Mucosa of descending colon (tissue), 3 donors: ENCODE measurements around the gene RABEP1. TPM values are rescaled to one million over a fixed set of nuclear protein-coding genes. Genes with fewer than 3 reads are reported as not detected.
A peak's percentile ranks its signal among the peaks of the same experiment; 100 is the strongest.

Experiments used
- ATAC-seq: fragments of 200-7000 bp; cut with Tn5 transposase; one replicate; pipeline ENCODE4 v1.9.1; 2020; ENCODE audit warnings: mild to moderate bottlenecking, moderate library complexity
- DNase-seq, 3 donors: peaks; one replicate each; pipeline ENCODE4 v3.0.0-alpha.2; 2020
- H3K36me3 ChIP-seq: fragments of 200-600 bp; one replicate; pipeline ENCODE4 v1.8.0; 2021; ENCODE audit warnings: low read depth, mild to moderate bottlenecking
- H3K4me1 ChIP-seq: fragments of 200-600 bp; one replicate; pipeline ENCODE4 v1.8.0; 2021; ENCODE audit warnings: low read depth, mild to moderate bottlenecking
- H3K4me3 ChIP-seq: fragments of 200-600 bp; one replicate; pipeline ENCODE4 v1.8.0; 2021; ENCODE audit warnings: mild to moderate bottlenecking
- H3K9me3 ChIP-seq: fragments of 200-600 bp; one replicate; pipeline ENCODE4 v1.8.0; 2021; ENCODE audit warnings: mild to moderate bottlenecking
- CTCF ChIP-seq: fragments of 200-600 bp; IDR thresholded peaks from one replicate; pipeline ENCODE4 v1.8.0; 2022; ENCODE audit warnings: antibody characterized with exemption, mild to moderate bottlenecking
- intact Hi-C, 2 donors: fragments of 100-400 bp; cut with DNase I in 1 of 2; cut with micrococcal nuclease in 1 of 2; formaldehyde crosslinking; loops; one replicate each; pipeline versions ENCODE4 v1.11.0 to v1.11.1; 2022; cut with DNase I, micrococcal nuclease
- total RNA-seq, 3 donors: library from RNA; stranded (reverse); fragmentation: NEBNext Ultra II Directional in 2 of 3; extraction: Animal tissue kit (Norgen Biotek cat#: 25700) in 2 of 3; gene quantifications; one replicate each; pipeline versions ENCODE4 v1.2.1 to v1.2.4, GENCODE V29; 2021 to 2023
- donor health status: DM: no; HTN: no; CAD: no; lungs with moderate emphysema.
- donor health status: DM: no; HTN: no; CAD: no.
- donor health status: DM: no; HTN: yes; CAD: no.

Gene RABEP1
- total RNA-seq, 3 donors from 2014 or later, result 24.9 to 53.4 (median 30.7) TPM

- H3K4me3 ChIP-seq, result no peak overlapping the region
- H3K9me3 ChIP-seq, result no peaks in the 10 kb centered on the region
- no peak for TF ChIP-seq CTCF
- no peak for DNase-seq
- H3K36me3 ChIP-seq, result peaks cover 4% of the 10 kb centered on the region
- H3K4me1 ChIP-seq, result no peaks in the 10 kb centered on the region
- intact Hi-C loops, result no loop called here
- ATAC-seq, result no peak
Observed at GRCh38 chr17:5399767-5400166, 117.7 kb downstream of the RABEP1 start.

GRCh38 chr17:5405400-5405799 is 123.3 kb downstream of the RABEP1 start:
- peak; percentile 65 for ATAC-seq
- no peak overlapping the region for H3K4me3 ChIP-seq
- no peaks in the 10 kb centered on the region for H3K4me1 ChIP-seq
- TF ChIP-seq CTCF, result no peak
- intact Hi-C loops, result no loop called here
- H3K9me3 ChIP-seq, result no peaks in the 10 kb centered on the region
- peak in 1 of 3 donors; percentile 11 for DNase-seq
- H3K36me3 ChIP-seq, result peaks cover 8% of the 10 kb centered on the region

- intact Hi-C loops, result no loop called here
- peaks cover under 1% of the 10 kb centered on the region for H3K4me1 ChIP-seq
- H3K9me3 ChIP-seq, result no peaks in the 10 kb centered on the region
- DNase-seq (no peak), ATAC-seq (no peak)
- no peak overlapping the region for H3K4me3 ChIP-seq
- H3K36me3 ChIP-seq, result peaks cover 8% of the 10 kb centered on the region
- TF ChIP-seq CTCF, result no peak
Observed at GRCh38 chr17:5408186-5408585, 126.1 kb downstream of the RABEP1 start.

- Histone ChIP-seq H3K4me3 (no peak overlapping the region), H3K4me1 (peaks cover 4% of the 10 kb centered on the region), H3K36me3 (peaks cover 8% of the 10 kb centered on the region), H3K9me3 (no peaks in the 10 kb centered on the region)
- no peak for TF ChIP-seq CTCF
- DNase-seq (no peak), ATAC-seq (no peak)
- intact Hi-C loops, result no loop called here
Observed at GRCh38 chr17:5410594-5411272, 128.6 kb downstream of the RABEP1 start.

- peak in 1 of 3 donors; percentile 10 for DNase-seq
- intact Hi-C loops, result no loop called here
Observed at GRCh38 chr17:5413682-5414081, 131.6 kb downstream of the RABEP1 start.

More at GRCh38 chr17:5413682-5414081, 131.6 kb downstream of the RABEP1 start:
- Histone ChIP-seq H3K4me1 (peaks cover 24% of the 10 kb centered on the region), H3K9me3 (no peaks in the 10 kb centered on the region), H3K4me3 (no peak overlapping the region), H3K36me3 (peaks cover 1% of the 10 kb centered on the region)
- peak; percentile 86 for ATAC-seq
- no peak for TF ChIP-seq CTCF
